GM12892 (cell line): ENCODE data around the gene ATXN1.

Experiments
- POLR2A ChIP-seq: IDR thresholded peaks from 2 replicates; pipeline ENCODE4 v1.6.1; 2011; ENCODE audit warnings: low read depth, low read length, control low read depth
- POLR2AphosphoS5 ChIP-seq: IDR thresholded peaks from 2 replicates; pipeline ENCODE4 v1.6.1; 2011; ENCODE audit warnings: low read depth, low read length, control low read depth
- TAF1 ChIP-seq: IDR thresholded peaks from 2 replicates; pipeline ENCODE4 v1.6.1; 2011; ENCODE audit warnings: low read depth, mild to moderate bottlenecking, control low read depth, low read length, borderline replicate concordance

DNA sequence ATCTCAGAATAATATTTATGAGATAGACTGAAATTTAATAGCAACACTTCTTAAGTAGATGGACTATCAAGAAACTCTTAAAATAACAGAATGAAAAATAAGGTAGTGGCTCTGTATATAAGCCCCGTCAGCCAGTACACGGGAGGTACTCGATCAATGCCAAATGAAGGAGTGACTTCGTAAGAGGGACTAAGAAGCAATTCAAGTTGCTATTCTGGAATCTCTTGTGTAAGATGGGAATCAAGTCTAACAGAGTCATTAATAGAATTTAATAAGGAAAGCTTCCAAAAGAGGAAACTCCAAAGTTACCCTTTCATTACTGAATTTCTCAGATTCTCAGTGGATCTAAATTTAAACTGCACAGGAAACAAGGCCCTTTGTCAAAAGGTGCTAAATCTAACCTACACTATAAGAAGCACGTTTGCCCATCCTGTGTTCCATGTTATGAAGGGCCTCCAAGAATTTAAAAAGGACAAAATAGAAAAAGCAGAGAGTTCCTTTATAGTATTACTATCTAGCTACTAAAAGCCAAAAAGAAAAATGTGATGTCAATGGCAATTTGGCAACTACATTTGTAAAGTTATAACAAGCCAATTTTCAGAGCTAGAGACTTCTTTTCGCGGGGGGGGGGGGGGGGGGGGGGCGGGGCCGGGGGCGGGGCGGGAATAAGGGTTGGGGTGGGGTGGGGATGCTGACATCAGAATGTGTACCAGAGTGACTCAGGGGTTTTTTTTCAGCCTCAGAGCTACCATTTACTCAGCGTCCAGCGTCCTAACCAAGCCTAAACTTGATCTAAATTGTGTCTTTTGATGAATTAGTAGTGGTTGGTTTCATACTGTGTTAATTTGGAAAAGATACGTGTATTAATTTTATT, 322.3 kb downstream of the ATXN1 start:
- TF ChIP-seq POLR2AphosphoS5, result no peak
- no peak for TF ChIP-seq POLR2A
- no peak for TF ChIP-seq TAF1
